C4-2B (cell line): ENCODE data around the gene ZSCAN5A.

Experiments used
- ZFX ChIP-seq: fragments of 450-650 bp; IDR thresholded peaks from 2 replicates; pipeline ENCODE4 v1.6.1; 2017
- TF ChIP-seq, protein P1 (sequence below): fragments of 450-650 bp; conservative IDR thresholded peaks from 2 replicates; pipeline ENCODE4 v1.5.1; 2017; ENCODE audit warnings: mild to moderate bottlenecking

GRCh38 chr19:56269348-56269747 lies 45.3 kb downstream of the ZSCAN5A start:
- TF ChIP-seq, protein P1, sequence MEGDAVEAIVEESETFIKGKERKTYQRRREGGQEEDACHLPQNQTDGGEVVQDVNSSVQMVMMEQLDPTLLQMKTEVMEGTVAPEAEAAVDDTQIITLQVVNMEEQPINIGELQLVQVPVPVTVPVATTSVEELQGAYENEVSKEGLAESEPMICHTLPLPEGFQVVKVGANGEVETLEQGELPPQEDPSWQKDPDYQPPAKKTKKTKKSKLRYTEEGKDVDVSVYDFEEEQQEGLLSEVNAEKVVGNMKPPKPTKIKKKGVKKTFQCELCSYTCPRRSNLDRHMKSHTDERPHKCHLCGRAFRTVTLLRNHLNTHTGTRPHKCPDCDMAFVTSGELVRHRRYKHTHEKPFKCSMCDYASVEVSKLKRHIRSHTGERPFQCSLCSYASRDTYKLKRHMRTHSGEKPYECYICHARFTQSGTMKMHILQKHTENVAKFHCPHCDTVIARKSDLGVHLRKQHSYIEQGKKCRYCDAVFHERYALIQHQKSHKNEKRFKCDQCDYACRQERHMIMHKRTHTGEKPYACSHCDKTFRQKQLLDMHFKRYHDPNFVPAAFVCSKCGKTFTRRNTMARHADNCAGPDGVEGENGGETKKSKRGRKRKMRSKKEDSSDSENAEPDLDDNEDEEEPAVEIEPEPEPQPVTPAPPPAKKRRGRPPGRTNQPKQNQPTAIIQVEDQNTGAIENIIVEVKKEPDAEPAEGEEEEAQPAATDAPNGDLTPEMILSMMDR, result no peak
- TF ChIP-seq ZFX, result no peak
